Fibroblast of skin of right quadriceps (primary cell): Measurements from ENCODE around the gene CLEC17A.
A peak's percentile ranks its signal among the peaks of the same experiment; 100 is the strongest.
"Not testable (repeated sequence)": the region's sequence is repeated elsewhere in the genome, so short reads cannot be mapped to it uniquely, and the experiment has no call there.

Experiments
- DNase-seq: peaks from one replicate; pipeline ENCODE4 v3.0.0-alpha.2; 2013

CLEC17A gene

GRCh38 chr19:14584372-14584771 lies 1.5 kb downstream of the CLEC17A start:
- DNase-seq: not testable (repeated sequence)

- DNase-seq: peak; percentile 64
Observed at GRCh38 chr19:14585187-14585586, 2.3 kb downstream of the CLEC17A start.

GRCh38 chr19:14589433-14589832 lies 6.5 kb downstream of the CLEC17A start:
- peak; percentile 24 for DNase-seq

- DNase-seq: no peak
Observed at GRCh38 chr19:14595558-14595957, 12.7 kb downstream of the CLEC17A start.

GRCh38 chr19:14599548-14600147 lies 16.8 kb downstream of the CLEC17A start:
- no peak for DNase-seq

GRCh38 chr19:14603990-14604387 lies 21.1 kb downstream of the CLEC17A start:
- DNase-seq: no peak

- DNase-seq: no peak
Observed at GRCh38 chr19:14606627-14607026, 23.7 kb downstream of the CLEC17A start.

- no peak for DNase-seq
Observed at GRCh38 chr19:14611051-14611450, 28.2 kb downstream of the CLEC17A start.

- DNase-seq: not testable (repeated sequence)
Observed at GRCh38 chr19:14612242-14612641, 29.4 kb downstream of the CLEC17A start.

GRCh38 chr19:14612657-14613056 lies 29.8 kb downstream of the CLEC17A start:
- DNase-seq: no peak

GRCh38 chr19:14613399-14614098 lies 30.7 kb downstream of the CLEC17A start:
- DNase-seq: not testable (repeated sequence)

- DNase-seq: no peak
Observed at GRCh38 chr19:14614099-14614412, 31.2 kb downstream of the CLEC17A start.

GRCh38 chr19:14615623-14616022 lies 32.7 kb downstream of the CLEC17A start:
- no peak for DNase-seq

- no peak for DNase-seq
Observed at GRCh38 chr19:14616407-14616806, 33.5 kb downstream of the CLEC17A start.

GRCh38 chr19:14619404-14619803 lies 36.5 kb downstream of the CLEC17A start:
- DNase-seq: no peak

- not testable (repeated sequence) for DNase-seq
Observed at GRCh38 chr19:14624491-14624890, 41.6 kb downstream of the CLEC17A start.

GRCh38 chr19:14629557-14629956 lies 46.7 kb downstream of the CLEC17A start:
- no peak for DNase-seq

GRCh38 chr19:14632286-14632685 lies 49.4 kb downstream of the CLEC17A start:
- no peak for DNase-seq

- no peak for DNase-seq
Observed at GRCh38 chr19:14639536-14640277, 56.8 kb downstream of the CLEC17A start.

GRCh38 chr19:14648506-14648905 lies 65.6 kb downstream of the CLEC17A start:
- DNase-seq: no peak

GRCh38 chr19:14649020-14649419 lies 66.1 kb downstream of the CLEC17A start:
- DNase-seq: no peak

GRCh38 chr19:14650161-14650560 lies 67.3 kb downstream of the CLEC17A start:
- DNase-seq: no peak

GRCh38 chr19:14654786-14655560 lies 72.1 kb downstream of the CLEC17A start:
- DNase-seq: no peak
